Liver (tissue), 9 donors: ENCODE measurements around the gene GLI3. TPM values are rescaled to one million over a fixed set of nuclear protein-coding genes. Genes with fewer than 3 reads are reported as not detected.

ENCODE experiments used
- DNase-seq: peaks from one replicate; pipeline ENCODE4 v3.0.0-alpha.2; 2017; ENCODE audit warnings: low spot score
- H3K27ac ChIP-seq, 2 donors: one replicate each; pipeline ENCODE4 v1.7.0; 2013; ENCODE audit warnings: inconsistent platforms in 2 of 2, low read length in 2 of 2, control low read depth in 1 of 2, low read depth in 1 of 2, mild to moderate bottlenecking in 1 of 2
- H3K27me3 ChIP-seq, 4 donors: one replicate each; pipeline versions ENCODE4 v1.6.1 to v1.7.0; 2013; ENCODE audit warnings: low read length in 3 of 4, inconsistent platforms in 1 of 4, mild to moderate bottlenecking in 1 of 4, moderate library complexity in 1 of 4; ENCODE audit not compliant: control insufficient read depth in 4 of 4, insufficient read depth in 4 of 4
- H3K36me3 ChIP-seq, 4 donors: one replicate each; pipeline versions ENCODE4 v1.6.1 to v1.7.0; 2013; ENCODE audit warnings: low read length in 3 of 4, mild to moderate bottlenecking in 3 of 4, low read depth in 1 of 4, moderate library complexity in 1 of 4; ENCODE audit not compliant: control insufficient read depth in 4 of 4, insufficient read depth in 3 of 4
- H3K4me1 ChIP-seq, 4 donors: one replicate each; pipeline versions ENCODE4 v1.6.1 to v1.7.0; 2013; ENCODE audit warnings: low read length in 3 of 4, mild to moderate bottlenecking in 3 of 4, moderate library complexity in 1 of 4; ENCODE audit not compliant: control insufficient read depth in 4 of 4, insufficient read depth in 4 of 4
- H3K4me3 ChIP-seq, 3 donors: one replicate each; pipeline versions ENCODE4 v1.6.1 to v1.7.0; 2013; ENCODE audit warnings: low read length in 3 of 3, control low read depth in 1 of 3, low read depth in 1 of 3, mild to moderate bottlenecking in 1 of 3
- H3K9ac ChIP-seq, 2 donors: one replicate each; pipeline ENCODE4 v1.7.0; 2013; ENCODE audit warnings: low read length in 2 of 2, mild to moderate bottlenecking in 2 of 2, moderate library complexity in 2 of 2, control low read depth in 1 of 2, low read depth in 1 of 2
- H3K9me3 ChIP-seq, 4 donors: one replicate each; pipeline versions ENCODE4 v1.6.1 to v1.7.0; 2013; ENCODE audit warnings: low read length in 3 of 4; ENCODE audit not compliant: control insufficient read depth in 4 of 4
- ATF3 ChIP-seq: IDR thresholded peaks from 2 replicates; pipeline ENCODE4 v1.6.1; 2016; ENCODE audit warnings: antibody characterized with exemption
- CTCF ChIP-seq: fragments of 150-350 bp; IDR thresholded peaks from 2 replicates; pipeline ENCODE4 v1.5.1; 2017; ENCODE audit warnings: improper control_type of control experiment, low read depth, low read length; ENCODE audit not compliant: missing input control
- EGR1 ChIP-seq, 2 donors: IDR thresholded peaks; 2 replicates each; pipeline ENCODE4 v1.6.1; 2016 to 2018; ENCODE audit warnings: antibody characterized with exemption in 2 of 2, low read depth in 2 of 2
- FOXA1 ChIP-seq: IDR thresholded peaks from 2 replicates; pipeline ENCODE4 v1.6.1; 2016; ENCODE audit warnings: antibody characterized with exemption
- FOXA2 ChIP-seq: IDR thresholded peaks from 2 replicates; pipeline ENCODE4 v1.6.1; 2016; ENCODE audit warnings: antibody characterized with exemption
- HNF4G ChIP-seq: IDR thresholded peaks from 2 replicates; pipeline ENCODE4 v1.6.1; 2016; ENCODE audit warnings: antibody characterized with exemption
- JUND ChIP-seq, 2 donors: IDR thresholded peaks; 2 replicates each; pipeline ENCODE4 v1.6.1; 2016; ENCODE audit warnings: antibody characterized with exemption in 2 of 2
- NR2F2 ChIP-seq: IDR thresholded peaks from 2 replicates; pipeline ENCODE4 v1.6.1; 2016; ENCODE audit warnings: antibody characterized with exemption
- RAD21 ChIP-seq, 2 donors: IDR thresholded peaks; 2 replicates each; pipeline ENCODE4 v1.6.1; 2016; ENCODE audit warnings: antibody characterized with exemption in 2 of 2, mild to moderate bottlenecking in 2 of 2
- REST ChIP-seq: IDR thresholded peaks from 2 replicates; pipeline ENCODE4 v1.6.1; 2016; ENCODE audit warnings: antibody characterized with exemption, mild to moderate bottlenecking
- RXRA ChIP-seq, 2 donors: IDR thresholded peaks; 2 replicates each; pipeline ENCODE4 v1.6.1; 2017 to 2018; ENCODE audit warnings: antibody characterized with exemption in 2 of 2, mild to moderate bottlenecking in 1 of 2
- SP1 ChIP-seq: IDR thresholded peaks from 2 replicates; pipeline ENCODE4 v1.6.1; 2018; ENCODE audit warnings: antibody characterized with exemption, mild to moderate bottlenecking
- TAF1 ChIP-seq: conservative IDR thresholded peaks from 2 replicates; pipeline ENCODE4 v1.6.1; 2016; ENCODE audit warnings: antibody characterized with exemption, mild to moderate bottlenecking
- YY1 ChIP-seq: IDR thresholded peaks from 2 replicates; pipeline ENCODE4 v1.6.1; 2016; ENCODE audit warnings: antibody characterized with exemption, mild to moderate bottlenecking
- WGBS: extraction: QIAGEN DNeasy Blood & Tissue Kit; methylation state at CpG from one replicate; pipeline ENCODE4 v1.1.7; 2013; 5-methylcytosine and 5-hydroxymethylcytosine counted together
- polyA plus RNA-seq, 2 donors: library from polyadenylated mRNA; stranded (reverse) in 1 of 2; unstranded in 1 of 2; fragments of 200-250 nt in 1 of 2; fragments of >200 nt in 1 of 2; fragmentation: Nextera tagmentation in 1 of 2; extraction: Ambion mirVana in 1 of 2; gene quantifications; one replicate each; pipeline versions ENCODE4 v1.2.1 to v1.2.3, GENCODE V29; 2013 to 2015
- total RNA-seq, 2 donors: library from RNA; depleted of rRNA; stranded (reverse); fragments of >200 nt; gene quantifications; one replicate each; pipeline ENCODE4 v1.2.3, GENCODE V29; 2014
- donor health status: healthy.
- donor health status: healthy.
- donor health status: healthy.
- donor health status: healthy.
- donor health status: healthy.

Gene GLI3
- total and polyA plus RNA-seq, 4 donors, result 0.09 to 0.42 (median 0.26) TPM

GRCh38 chr7:42176724-42177101 is 60.3 kb downstream of the GLI3 start:
- H3K27ac ChIP-seq, result no peak overlapping the region
- H3K9me3 ChIP-seq, result no peaks in the 10 kb centered on the region
- WGBS, result 88% methylated on average over 3 of the region's 3 CpGs
- no peaks in the 10 kb centered on the region for H3K4me1 ChIP-seq
- H3K4me3 ChIP-seq, result no peak overlapping the region
- H3K9ac ChIP-seq, result no peak overlapping the region
- no peaks in the 10 kb centered on the region for H3K27me3 ChIP-seq
- TF ChIP-seq RAD21 (IDR thresholded peaks at IDR 0.05), result no peak
- no peak for TF ChIP-seq FOXA2
- TF ChIP-seq TAF1, result no peak
- TF ChIP-seq CTCF, result no peak
- TF ChIP-seq NR2F2, result no peak
- TF ChIP-seq RXRA (IDR thresholded peaks at IDR 0.05), result no peak
- TF ChIP-seq ATF3, result no peak
- TF ChIP-seq SP1, result no peak
- TF ChIP-seq REST, result no peak
- TF ChIP-seq HNF4G, result no peak
- TF ChIP-seq YY1, result no peak
- no peak for TF ChIP-seq JUND (IDR thresholded peaks at IDR 0.05)
- no peak for TF ChIP-seq EGR1 (IDR thresholded peaks at IDR 0.05; ENCODE audit: low read depth in 2 of 2)
- DNase-seq, result no peak
- H3K36me3 ChIP-seq, result no peaks in the 10 kb centered on the region

- Histone ChIP-seq H3K27ac (no peak overlapping the region), H3K27me3 (no peaks in the 10 kb centered on the region), H3K4me3 (no peak overlapping the region), H3K4me1 (no peaks in the 10 kb centered on the region), H3K9ac (no peak overlapping the region), H3K36me3 (no peaks in the 10 kb centered on the region), H3K9me3 (no peaks in the 10 kb centered on the region)
- DNase-seq, result no peak
- WGBS, result 94% methylated on average over 4 of the region's 4 CpGs
- no peak for TF ChIP-seq CTCF
- no peak for TF ChIP-seq REST
- no peak for TF ChIP-seq NR2F2
- no peak for TF ChIP-seq HNF4G
- TF ChIP-seq FOXA1, result no peak
These were observed 60.9 kb downstream of the GLI3 start for GRCh38 chr7:42175834-42176723.
